Raji (cell line): ENCODE data around the gene PPP6R2.

Source experiments
- POLR2A ChIP-seq: IDR thresholded peaks from 2 replicates; pipeline ENCODE4 v1.6.1; 2011; ENCODE audit warnings: low read depth, low read length, control low read depth; ENCODE audit not compliant: insufficient read depth

PPP6R2 gene

DNA sequence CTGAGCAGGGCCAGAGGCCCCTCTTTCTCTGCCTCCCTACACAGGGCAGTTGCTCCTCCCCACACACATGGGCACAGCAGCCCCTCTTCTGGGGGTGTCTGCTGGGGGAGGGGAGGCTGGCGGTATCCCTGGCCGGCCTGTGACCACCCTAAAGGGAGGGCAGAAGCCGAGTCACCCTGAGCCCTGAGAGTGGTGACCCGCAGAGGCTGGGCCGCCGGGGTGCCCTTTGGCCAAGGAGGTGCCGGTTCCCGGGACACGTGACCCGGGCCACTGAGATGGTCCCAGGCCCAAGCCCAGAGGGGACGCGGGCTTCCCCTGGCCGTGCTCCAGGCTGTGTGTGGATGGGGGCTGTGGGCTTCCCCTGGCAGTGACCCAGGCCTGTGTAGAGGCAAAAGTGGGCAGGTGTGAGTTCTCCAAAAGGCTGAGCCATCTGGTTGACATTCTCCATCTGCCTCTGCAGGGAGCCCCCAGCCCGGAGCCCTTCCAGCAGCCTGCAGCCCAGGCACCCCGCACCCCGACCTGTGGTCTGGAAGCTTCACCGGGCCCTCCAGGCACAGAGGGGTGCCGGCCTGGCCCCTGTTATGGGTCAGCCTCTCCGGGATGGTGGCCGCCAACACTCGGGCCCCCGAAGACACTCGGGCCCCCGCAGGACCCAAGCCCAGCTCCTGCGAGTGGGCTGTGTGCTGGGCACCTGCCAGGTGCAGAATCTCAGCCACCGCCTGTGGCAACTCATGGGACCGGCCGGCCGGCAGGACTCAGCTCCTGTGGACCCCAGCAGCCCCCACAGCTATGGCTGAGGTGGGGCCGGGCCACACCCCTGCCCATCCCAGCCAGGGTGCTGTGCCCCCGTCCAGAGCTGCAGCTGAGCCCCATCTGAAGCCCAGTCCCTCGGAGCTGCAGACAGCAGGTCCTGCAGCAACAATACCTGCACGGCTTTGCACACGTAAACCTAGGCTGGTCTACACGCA lies 139.3 kb downstream of the PPP6R2 start:
- no peak for TF ChIP-seq POLR2A

- TF ChIP-seq POLR2A: no peak
Measured at GRCh38 chr22:50483106-50483505, 140.0 kb downstream of the PPP6R2 start.

DNA sequence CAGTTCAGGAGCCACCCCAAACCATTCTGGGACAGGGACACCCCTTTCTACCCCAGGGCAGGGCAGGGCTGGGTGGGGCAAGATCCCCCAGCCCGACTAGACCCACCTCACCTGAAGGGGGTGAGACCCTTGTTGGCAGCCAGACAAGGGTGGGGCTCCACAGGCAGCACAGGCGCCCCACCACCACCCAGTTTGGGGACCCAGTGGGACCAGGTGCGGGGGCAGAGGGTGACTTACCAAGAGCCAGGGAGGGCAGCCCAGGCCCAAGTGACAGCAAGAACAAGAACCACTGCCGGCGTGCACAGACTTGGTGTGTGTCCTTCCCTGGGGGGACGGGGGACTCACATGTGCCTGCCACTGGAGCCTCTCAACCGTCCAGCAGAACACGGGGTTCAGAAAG lies 140.4 kb downstream of the PPP6R2 start:
- TF ChIP-seq POLR2A: no peak

- no peak for TF ChIP-seq POLR2A
Measured at GRCh38 chr22:50483977-50484853, 141.1 kb downstream of the PPP6R2 start.

DNA sequence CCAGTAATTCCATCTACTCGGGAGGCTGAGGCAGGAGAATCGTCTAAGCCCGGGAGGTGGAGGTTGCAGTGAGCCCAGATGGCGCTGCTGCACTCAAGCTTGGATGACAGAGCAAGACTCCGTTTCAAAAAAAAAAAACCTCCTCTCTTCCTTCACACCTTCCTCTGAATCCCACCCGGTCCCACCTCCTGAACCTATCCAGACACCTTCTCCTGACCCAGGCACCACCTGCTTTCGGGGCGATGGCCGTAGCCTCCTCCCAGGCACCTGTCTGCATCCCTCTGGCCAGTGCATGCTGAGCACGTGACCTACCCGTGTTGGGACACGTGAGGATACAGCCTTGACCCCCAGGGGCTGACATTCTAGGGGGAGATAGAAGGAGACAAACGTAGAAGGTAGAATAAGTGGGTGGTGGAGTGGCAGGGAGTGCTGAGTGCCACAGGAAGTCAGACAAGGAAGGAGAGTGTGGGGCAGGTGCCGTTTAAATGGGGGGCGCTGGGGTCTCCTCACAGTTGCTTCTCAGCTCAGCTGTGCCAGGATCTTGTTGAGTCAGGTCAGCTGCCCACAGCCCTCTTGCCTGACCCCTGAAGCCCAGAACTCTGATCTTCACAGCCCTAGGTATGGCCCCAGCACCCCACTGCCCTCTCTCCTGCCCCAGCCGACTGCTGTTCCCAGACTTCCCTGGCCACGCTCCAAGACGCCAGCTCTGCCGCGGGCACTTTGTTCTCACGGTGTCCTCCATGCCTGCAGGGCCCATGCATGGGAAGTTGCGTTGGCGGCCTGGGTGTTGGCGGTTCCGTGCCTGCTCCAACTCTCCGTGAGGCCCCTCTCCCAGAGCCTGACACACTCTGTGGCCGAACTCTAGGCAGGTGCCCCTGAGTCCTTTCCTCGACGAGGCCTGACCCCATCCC lies 142.3 kb downstream of the PPP6R2 start:
- no peak for TF ChIP-seq POLR2A

DNA sequence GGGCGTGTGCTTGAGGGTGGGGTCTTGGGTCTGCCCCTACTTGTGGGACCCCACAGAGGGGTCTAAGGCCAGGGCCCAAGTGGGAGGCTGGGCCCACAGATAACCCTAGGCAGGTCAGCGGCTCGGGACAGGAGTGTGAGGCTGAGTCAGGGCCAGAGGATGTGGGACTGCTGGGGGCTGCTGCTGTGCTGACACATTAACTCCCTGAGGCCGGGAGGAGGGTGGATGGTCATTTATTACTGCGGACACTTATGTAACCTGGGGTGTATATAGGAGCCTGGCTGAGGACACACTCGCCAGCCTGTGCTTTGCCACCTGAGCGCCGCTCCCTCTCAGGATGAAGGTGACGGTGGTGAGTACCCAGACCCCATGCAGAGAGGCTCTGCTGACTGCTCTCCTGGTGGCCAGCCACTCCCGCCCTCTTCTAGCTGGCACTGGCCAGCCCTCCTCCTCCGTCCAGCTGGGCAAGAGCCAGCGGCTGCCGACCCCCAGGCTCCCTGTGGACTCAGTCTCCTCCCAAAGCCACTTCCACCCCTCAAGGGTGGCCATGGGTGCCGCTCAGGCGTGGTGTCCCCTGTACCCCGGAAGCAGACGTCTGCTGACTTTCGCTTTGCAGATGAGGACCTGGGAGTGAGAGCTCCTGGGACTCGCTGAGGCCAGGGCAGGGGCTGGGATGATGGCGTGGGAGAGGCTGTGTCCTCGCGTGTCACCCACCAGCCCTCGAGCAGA lies 143.6 kb downstream of the PPP6R2 start, which contains the start of gene MIOX:
MIOX (plus strand) TSS at position 299 of the 729 bp plus-strand sequence; CDS start at position 338, 39 bp downstream.
- no peak for TF ChIP-seq POLR2A

DNA sequence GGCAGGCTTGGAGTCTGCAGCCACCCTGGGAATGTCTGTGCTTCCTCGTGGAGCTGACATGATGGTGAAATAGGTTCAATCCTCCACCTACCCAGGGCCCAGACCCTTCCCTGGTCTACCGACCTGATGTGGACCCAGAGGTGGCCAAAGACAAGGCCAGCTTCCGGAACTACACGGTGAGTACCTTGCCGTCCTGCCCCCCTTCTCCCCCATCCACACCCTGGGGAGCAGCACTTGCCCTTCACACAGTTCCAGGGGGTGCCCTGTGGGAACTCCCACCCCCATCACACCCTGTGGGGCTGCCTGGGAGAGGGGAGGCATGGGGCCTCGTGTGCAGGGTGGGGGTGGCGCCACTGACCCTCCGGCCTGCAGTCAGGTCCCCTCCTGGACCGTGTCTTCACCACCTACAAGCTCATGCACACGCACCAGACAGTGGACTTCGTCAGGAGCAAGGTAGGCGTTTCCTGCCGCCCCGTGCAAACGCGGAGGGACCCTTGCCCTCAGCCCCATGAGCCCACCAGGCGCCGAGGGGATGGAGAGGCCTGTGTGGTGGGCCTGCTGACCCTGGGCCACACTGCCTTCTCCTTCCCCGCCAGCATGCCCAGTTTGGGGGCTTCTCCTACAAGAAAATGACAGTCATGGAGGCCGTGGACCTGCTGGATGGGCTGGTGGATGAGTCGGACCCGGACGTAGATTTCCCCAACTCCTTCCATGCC lies 144.3 kb downstream of the PPP6R2 start:
- no peak for TF ChIP-seq POLR2A

DNA sequence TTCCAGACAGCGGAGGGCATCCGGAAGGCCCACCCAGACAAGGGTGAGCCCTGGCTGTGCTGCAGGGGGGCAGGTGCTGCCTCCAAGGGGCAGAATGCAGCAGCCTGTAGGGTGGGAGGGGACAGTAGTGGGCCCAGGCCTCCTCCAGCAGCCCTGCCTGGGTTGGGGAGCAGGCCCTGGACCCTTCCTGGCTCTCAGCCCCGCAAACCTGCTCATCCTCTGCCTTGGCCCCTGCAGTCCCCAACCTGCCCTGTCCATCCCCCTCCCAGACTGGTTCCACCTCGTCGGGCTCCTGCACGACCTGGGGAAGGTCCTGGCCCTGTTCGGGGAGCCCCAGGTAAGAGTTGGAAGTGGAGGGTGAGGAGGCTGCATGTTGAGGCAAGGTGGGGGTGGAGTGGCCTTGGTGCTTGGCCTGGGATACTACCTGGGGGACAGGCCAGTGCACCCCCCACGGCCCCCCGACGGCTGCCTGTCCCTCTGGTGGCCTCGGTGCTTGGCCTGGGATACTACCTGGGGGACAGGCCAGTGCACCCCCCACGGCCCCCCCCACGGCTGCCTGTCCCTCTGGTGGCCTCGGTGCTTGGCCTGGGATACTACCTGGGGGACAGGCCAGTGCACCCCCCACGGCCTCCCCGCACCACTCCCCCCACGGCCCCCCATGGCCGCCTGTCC lies 145.0 kb downstream of the PPP6R2 start:
- no peak for TF ChIP-seq POLR2A

DNA sequence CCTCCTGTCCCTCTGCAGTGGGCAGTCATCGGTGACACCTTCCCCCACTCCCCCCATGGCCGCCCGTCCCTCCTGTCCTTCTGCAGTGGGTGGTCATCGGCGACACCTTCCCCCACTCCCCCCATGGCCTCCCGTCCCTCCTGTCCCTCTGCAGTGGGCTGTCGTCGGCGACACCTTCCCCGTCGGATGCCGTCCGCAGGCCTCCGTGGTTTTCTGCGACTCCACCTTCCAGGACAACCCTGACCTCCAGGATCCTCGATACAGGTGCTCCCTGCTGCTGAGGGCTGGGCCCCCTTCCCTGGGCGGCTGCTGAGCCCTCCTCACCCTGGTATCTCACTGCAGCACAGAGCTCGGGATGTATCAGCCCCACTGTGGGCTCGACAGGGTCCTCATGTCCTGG lies 145.8 kb downstream of the PPP6R2 start:
- TF ChIP-seq POLR2A: no peak

DNA sequence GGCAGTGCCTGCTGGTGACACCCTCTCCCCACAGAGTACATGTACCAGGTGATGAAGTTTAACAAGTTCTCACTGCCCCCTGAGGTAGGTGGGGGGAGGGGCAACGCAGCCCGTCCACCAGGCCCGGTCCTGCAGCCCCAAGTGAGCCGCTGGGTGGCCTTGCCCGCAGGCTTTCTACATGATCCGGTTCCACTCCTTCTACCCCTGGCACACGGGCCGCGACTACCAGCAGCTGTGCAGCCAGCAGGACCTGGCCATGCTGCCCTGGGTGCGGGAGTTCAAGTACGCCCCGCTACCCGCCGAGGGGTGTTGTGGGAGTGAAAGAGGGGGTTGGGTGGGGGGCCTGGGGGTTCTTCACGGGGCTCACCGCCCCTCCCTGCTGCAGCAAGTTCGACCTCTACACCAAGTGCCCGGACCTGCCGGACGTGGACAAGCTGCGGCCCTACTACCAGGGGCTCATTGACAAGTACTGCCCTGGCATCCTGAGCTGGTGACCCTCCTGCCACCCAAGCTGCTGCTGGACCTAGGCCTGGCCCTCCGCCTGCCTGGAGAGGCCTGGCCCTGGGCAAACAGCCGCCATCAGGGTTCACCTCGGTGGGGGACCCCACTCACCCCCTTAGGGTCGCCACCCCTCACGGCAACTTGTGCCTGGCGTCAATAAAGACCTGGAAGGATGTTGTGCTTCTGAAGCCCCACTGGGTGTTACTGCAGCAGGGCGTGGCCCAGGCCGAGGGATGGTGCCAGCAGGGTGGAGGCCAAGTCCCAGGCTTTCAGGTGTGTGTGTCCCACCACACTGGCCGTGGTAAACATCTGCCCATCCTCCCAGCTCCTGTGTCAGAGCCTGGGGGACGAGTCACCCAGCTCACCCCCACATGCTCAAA lies 146.5 kb downstream of the PPP6R2 start:
- TF ChIP-seq POLR2A: no peak

- TF ChIP-seq POLR2A: no peak
Measured at GRCh38 chr22:50490531-50491308, 147.6 kb downstream of the PPP6R2 start.
